GM18861 (cell line): Measurements from ENCODE around the gene KATNAL2.

Source experiments
- ATAC-seq: cut with Tn5 transposase; IDR thresholded peaks from one replicate; pipeline ENCODE4 v1.9.1; 2021; ENCODE audit not compliant: unreplicated experiment

The KATNAL2 gene

GRCh38 chr18:46917108-46917802, at the start of gene KATNAL2, which contains the start of gene PIAS2:
KATNAL2 (plus strand) TSS chr18:46917602; CDS start chr18:46946873, 29,271 bp downstream.
PIAS2 (minus strand) TSS chr18:46917507; CDS start chr18:46917345, 162 bp downstream.
- ATAC-seq: peak; percentile 80

- ATAC-seq: no peak
Observed at GRCh38 chr18:46868169-46868921, 49.1 kb upstream of the KATNAL2 start.

GRCh38 chr18:46877329-46877987, 39.9 kb upstream of the KATNAL2 start:
- ATAC-seq: no peak

- ATAC-seq: no peak
Observed at GRCh38 chr18:46883180-46883579, 34.2 kb upstream of the KATNAL2 start.

GRCh38 chr18:46886893-46887292, 30.5 kb upstream of the KATNAL2 start:
- no peak for ATAC-seq

- ATAC-seq: no peak
Observed at GRCh38 chr18:46888965-46889364, 28.4 kb upstream of the KATNAL2 start.

- peak; percentile 76 for ATAC-seq
Observed at GRCh38 chr18:46891742-46892214, 25.6 kb upstream of the KATNAL2 start.

- ATAC-seq: peak; percentile 41
Observed at GRCh38 chr18:46892842-46893241, 24.6 kb upstream of the KATNAL2 start.

- no peak for ATAC-seq
Observed at GRCh38 chr18:46893360-46893759, 24.0 kb upstream of the KATNAL2 start.

- no peak for ATAC-seq
Observed at GRCh38 chr18:46894124-46894523, 23.3 kb upstream of the KATNAL2 start.

GRCh38 chr18:46899274-46899948, 18.0 kb upstream of the KATNAL2 start:
- peak; percentile 82 for ATAC-seq

GRCh38 chr18:46903406-46903805, 14.0 kb upstream of the KATNAL2 start:
- no peak for ATAC-seq

GRCh38 chr18:46909497-46909896, 7.9 kb upstream of the KATNAL2 start:
- no peak for ATAC-seq

- no peak for ATAC-seq
Observed at GRCh38 chr18:46910856-46911255, 6.5 kb upstream of the KATNAL2 start.

- no peak for ATAC-seq
Observed at GRCh38 chr18:46915800-46916550, 1.4 kb upstream of the KATNAL2 start.

- ATAC-seq: peak; percentile 7
Observed at GRCh38 chr18:46916551-46917107, 773 bp upstream of the KATNAL2 start.

GRCh38 chr18:46917803-46918600, 600 bp downstream of the KATNAL2 start:
- peak; percentile 6 for ATAC-seq

- ATAC-seq: no peak
Observed at GRCh38 chr18:46920067-46920466, 2.7 kb downstream of the KATNAL2 start.

- ATAC-seq: no peak
Observed at GRCh38 chr18:46920653-46921052, 3.3 kb downstream of the KATNAL2 start.
